NCI-H2107 treated with DMSO at 0.1 percent for 48 hours (cell line): ENCODE results near the gene HLA-B.

ENCODE experiments used
- DNase-seq: peaks from one replicate; lab custom pipeline; 2025; ENCODE audit not compliant: unreplicated experiment; lab: John Stamatoyannopoulos, UW

HLA-B gene

GRCh38 chr6:31308050-31308844 is 48.7 kb downstream of the HLA-B start:
- DNase-seq = no peak

GRCh38 chr6:31307669-31308049 is 49.3 kb downstream of the HLA-B start:
- no peak for DNase-seq

- no peak for DNase-seq
Observed at GRCh38 chr6:31305703-31306219, 51.2 kb downstream of the HLA-B start.

- DNase-seq = no peak
Observed at GRCh38 chr6:31304683-31305082, 52.3 kb downstream of the HLA-B start.
